Osteoblast (primary cell): ENCODE measurements around the gene TTF2. TPM values are rescaled to one million over a fixed set of nuclear protein-coding genes. Genes with fewer than 3 reads are reported as not detected.

Experiments
- DNase-seq: peaks from one replicate; pipeline ENCODE4 v3.0.0; 2011; ENCODE audit warnings: low spot score, mixed read lengths; ENCODE audit not compliant: insufficient read length; ENCODE audit errors: missing footprints
- H2AFZ ChIP-seq: 2 replicates; pipeline ENCODE4 v1.6.0; 2011; ENCODE audit warnings: mild to moderate bottlenecking, low read length
- H3K27ac ChIP-seq: 2 replicates; pipeline ENCODE4 v1.5.1; 2011; ENCODE audit warnings: mild to moderate bottlenecking, low read depth, low read length, moderate library complexity
- H3K27me3 ChIP-seq: 2 replicates; pipeline ENCODE4 v1.6.0; 2012; ENCODE audit warnings: mild to moderate bottlenecking, control low read depth, inconsistent platforms, low read length, moderate library complexity; ENCODE audit not compliant: insufficient read depth
- H3K36me3 ChIP-seq: 2 replicates; pipeline ENCODE4 v1.5.1; 2011; ENCODE audit warnings: mild to moderate bottlenecking, low read length, control low read depth, moderate library complexity; ENCODE audit not compliant: insufficient read depth
- H3K4me1 ChIP-seq: 2 replicates; pipeline ENCODE4 v1.5.1; 2011; ENCODE audit warnings: mild to moderate bottlenecking, low read length, control low read depth, moderate library complexity; ENCODE audit not compliant: insufficient read depth
- H3K4me2 ChIP-seq: 2 replicates; pipeline ENCODE4 v1.6.0; 2011; ENCODE audit warnings: mild to moderate bottlenecking, low read length; ENCODE audit not compliant: insufficient read depth
- H3K4me3 ChIP-seq: fragments of 200-600 bp; sonication (generic); 3 replicates; pipeline ENCODE4 v1.5.1; 2012; ENCODE audit warnings: mild to moderate bottlenecking, low read length, inconsistent platforms; ENCODE audit not compliant: insufficient read depth
- H3K79me2 ChIP-seq: 2 replicates; pipeline ENCODE4 v1.6.0; 2012; ENCODE audit warnings: mild to moderate bottlenecking, low read length, control low read depth, inconsistent platforms; ENCODE audit not compliant: insufficient read depth
- H3K9me3 ChIP-seq: 2 replicates; pipeline ENCODE4 v1.5.1; 2011; ENCODE audit warnings: low read depth, low read length, control low read depth
- H4K20me1 ChIP-seq: 2 replicates; pipeline ENCODE4 v1.6.0; 2012; ENCODE audit warnings: mild to moderate bottlenecking, low read length, control low read depth; ENCODE audit not compliant: insufficient read depth
- total RNA-seq: library from RNA; depleted of rRNA; stranded (reverse); fragments of >200 nt; gene quantifications from 2 replicates; pipeline ENCODE4 v1.2.3, GENCODE V29; 2012
- TF ChIP-seq, protein P1 (sequence below): IDR thresholded peaks from 2 replicates; pipeline ENCODE4 v1.5.1; 2011; ENCODE audit warnings: mild to moderate bottlenecking, low read depth, low read length, moderate library complexity; ENCODE audit errors: extremely low read depth

Gene TTF2
- total RNA-seq, 1 donor: 5.4 TPM

DNA sequence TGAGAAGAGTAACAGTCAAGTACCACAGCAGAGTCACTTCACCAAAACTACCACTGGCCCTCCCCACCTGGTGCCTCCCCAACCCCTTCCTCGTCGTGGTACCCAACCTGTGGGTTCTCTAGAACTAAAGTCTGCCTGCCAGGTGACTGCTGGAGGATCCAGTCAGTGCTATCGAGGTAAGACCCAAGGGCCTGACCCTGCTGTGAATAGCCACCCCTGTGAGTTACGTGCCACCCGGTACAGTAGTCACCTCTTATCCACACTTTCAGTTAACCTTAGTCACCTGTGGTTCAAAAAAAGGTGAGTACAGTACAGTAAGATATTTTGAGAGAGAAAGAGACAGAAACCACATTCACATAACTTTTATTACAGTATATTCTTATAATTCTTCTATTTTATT lies 16.5 kb downstream of the TTF2 start:
- Histone ChIP-seq H3K4me2 (no peak overlapping the region), H3K36me3 (peaks cover 29% of the 10 kb centered on the region), H3K9me3 (no peaks in the 10 kb centered on the region), H3K79me2 (no peaks in the 10 kb centered on the region), H2AFZ (no peak overlapping the region), H3K4me3 (no peak overlapping the region), H3K4me1 (peaks cover 14% of the 10 kb centered on the region), H4K20me1 (no peaks in the 10 kb centered on the region), H3K27me3 (no peaks in the 10 kb centered on the region), H3K27ac (peak overlapping the region; percentile 61)
- TF ChIP-seq, protein P1, sequence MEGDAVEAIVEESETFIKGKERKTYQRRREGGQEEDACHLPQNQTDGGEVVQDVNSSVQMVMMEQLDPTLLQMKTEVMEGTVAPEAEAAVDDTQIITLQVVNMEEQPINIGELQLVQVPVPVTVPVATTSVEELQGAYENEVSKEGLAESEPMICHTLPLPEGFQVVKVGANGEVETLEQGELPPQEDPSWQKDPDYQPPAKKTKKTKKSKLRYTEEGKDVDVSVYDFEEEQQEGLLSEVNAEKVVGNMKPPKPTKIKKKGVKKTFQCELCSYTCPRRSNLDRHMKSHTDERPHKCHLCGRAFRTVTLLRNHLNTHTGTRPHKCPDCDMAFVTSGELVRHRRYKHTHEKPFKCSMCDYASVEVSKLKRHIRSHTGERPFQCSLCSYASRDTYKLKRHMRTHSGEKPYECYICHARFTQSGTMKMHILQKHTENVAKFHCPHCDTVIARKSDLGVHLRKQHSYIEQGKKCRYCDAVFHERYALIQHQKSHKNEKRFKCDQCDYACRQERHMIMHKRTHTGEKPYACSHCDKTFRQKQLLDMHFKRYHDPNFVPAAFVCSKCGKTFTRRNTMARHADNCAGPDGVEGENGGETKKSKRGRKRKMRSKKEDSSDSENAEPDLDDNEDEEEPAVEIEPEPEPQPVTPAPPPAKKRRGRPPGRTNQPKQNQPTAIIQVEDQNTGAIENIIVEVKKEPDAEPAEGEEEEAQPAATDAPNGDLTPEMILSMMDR: no peak
- no peak for DNase-seq

DNA sequence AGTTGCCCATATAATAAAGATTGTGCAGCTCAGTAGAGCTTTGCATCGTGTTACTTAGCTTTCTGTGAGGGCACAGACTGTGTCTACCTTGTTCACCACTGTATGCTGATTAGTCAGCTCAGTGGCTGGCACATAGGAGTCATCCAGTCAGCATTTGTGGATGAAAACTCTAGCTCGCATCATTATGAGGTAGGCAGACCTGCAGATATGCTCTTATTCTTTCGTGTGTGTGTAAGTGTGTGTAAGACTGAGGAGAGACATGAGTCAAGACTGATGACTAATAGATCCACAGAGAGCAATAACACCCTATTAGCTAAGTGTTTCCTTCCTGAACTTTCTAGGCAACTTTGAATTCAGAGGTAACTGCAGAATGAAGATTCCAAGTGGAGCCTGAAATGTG lies 17.1 kb downstream of the TTF2 start:
- H4K20me1 ChIP-seq: no peaks in the 10 kb centered on the region
- no peaks in the 10 kb centered on the region for H3K27me3 ChIP-seq
- no peak overlapping the region for H3K4me3 ChIP-seq
- peak overlapping the region; percentile 61 for H3K27ac ChIP-seq
- no peak overlapping the region for H3K4me2 ChIP-seq
- TF ChIP-seq, protein P1: no peak
- no peaks in the 10 kb centered on the region for H3K9me3 ChIP-seq
- peaks cover 35% of the 10 kb centered on the region for H3K36me3 ChIP-seq
- peak; percentile 91 for DNase-seq
- H3K79me2 ChIP-seq: no peaks in the 10 kb centered on the region
- peaks cover 14% of the 10 kb centered on the region for H3K4me1 ChIP-seq
- no peak overlapping the region for H2AFZ ChIP-seq

DNA sequence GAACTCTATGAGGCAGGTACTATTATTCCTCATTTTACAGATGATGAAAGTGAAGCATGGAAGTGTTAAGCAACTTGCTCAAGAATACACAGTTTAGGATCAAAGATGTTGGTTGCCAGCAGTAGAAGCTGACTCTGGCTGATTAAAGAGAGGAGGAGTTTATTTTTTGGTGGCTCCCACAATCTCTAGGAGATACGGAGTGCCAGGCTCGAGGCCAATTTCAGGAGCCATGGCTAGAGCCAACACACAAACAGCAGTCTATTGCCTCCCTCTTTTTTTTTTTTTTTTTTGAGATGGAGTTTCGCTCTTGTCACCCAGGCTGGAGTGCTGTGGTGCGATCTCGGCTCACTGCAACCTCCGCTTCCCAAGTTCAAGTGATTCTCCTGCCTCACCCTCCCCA lies 19.6 kb downstream of the TTF2 start:
- peaks cover 35% of the 10 kb centered on the region for H3K36me3 ChIP-seq
- H3K27me3 ChIP-seq: no peaks in the 10 kb centered on the region
- no peak for DNase-seq
- no peak overlapping the region for H2AFZ ChIP-seq
- H3K4me2 ChIP-seq: no peak overlapping the region
- H3K27ac ChIP-seq: no peak overlapping the region
- no peak overlapping the region for H3K4me3 ChIP-seq
- no peaks in the 10 kb centered on the region for H4K20me1 ChIP-seq
- TF ChIP-seq, protein P1: no peak
- no peaks in the 10 kb centered on the region for H3K9me3 ChIP-seq
- H3K79me2 ChIP-seq: no peaks in the 10 kb centered on the region
- peaks cover 14% of the 10 kb centered on the region for H3K4me1 ChIP-seq

DNA sequence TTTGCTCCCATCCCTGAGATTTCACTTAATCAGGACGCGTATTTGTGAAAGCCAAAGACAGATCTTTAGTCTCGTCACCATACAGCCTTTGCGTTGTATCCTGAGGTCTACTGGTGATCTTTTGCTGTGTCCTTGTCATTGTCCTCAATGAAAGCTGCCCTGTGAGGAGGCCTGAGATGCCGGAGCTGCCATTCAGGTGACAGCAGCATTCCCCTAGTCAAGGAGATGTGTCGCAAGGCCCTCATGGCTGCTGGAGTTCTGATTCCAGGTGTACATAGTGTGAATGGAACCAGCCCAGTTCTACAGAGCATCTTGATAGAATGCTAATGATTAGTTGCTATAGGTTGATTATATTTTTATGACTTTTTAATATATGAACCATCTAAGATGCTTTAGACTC lies 24.1 kb downstream of the TTF2 start:
- Histone ChIP-seq H3K9me3 (no peaks in the 10 kb centered on the region), H4K20me1 (no peaks in the 10 kb centered on the region), H3K4me1 (no peaks in the 10 kb centered on the region), H3K27me3 (no peaks in the 10 kb centered on the region), H2AFZ (no peak overlapping the region), H3K27ac (no peak overlapping the region), H3K79me2 (no peaks in the 10 kb centered on the region), H3K36me3 (peaks cover 8% of the 10 kb centered on the region), H3K4me3 (no peak overlapping the region), H3K4me2 (no peak overlapping the region)
- TF ChIP-seq, protein P1: no peak
- no peak for DNase-seq
